HG02798 (cell line): ENCODE data around the gene NSG1.

Source experiments
- ATAC-seq: cut with Tn5 transposase; IDR thresholded peaks from one replicate; pipeline ENCODE4 v1.9.1; 2021; ENCODE audit warnings: mild to moderate bottlenecking; ENCODE audit not compliant: unreplicated experiment, poor library complexity

NSG1 gene

DNA sequence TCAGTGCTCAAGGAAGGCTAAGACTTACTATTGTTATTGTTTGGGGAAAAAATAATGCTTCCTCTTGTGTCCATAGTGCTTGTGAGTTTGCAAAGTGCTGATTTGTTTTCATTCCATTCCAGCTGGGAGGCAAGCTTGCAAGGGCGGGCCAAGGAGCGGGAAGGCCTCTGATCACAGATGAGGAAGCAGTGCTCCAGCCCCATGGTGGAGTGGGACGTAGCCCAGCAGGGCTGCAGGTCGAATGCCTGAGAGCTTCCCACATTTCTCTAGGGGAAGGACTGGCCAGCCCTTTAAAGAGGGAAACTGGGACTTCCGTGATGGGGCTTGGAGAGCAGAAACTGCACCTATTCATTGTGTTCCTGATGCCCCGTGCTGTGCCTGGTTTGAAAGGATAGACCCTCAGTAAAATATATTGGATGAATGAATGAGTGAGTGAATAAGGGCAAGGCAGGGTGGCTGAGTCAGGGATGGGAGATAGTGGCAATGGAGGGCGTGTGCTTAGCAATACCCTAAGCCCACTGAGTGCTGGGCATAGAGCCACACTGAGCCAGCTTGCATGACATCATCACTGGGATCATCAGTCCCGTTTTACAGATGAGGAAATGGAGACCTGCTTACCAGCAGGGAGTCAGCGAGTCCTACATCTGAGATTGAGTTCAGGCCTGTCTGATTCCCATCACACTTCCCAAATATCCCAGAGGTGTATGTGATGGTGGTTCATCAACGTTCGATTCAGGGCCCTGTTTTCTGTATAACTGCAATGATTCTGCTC is 17.9 kb upstream of the NSG1 start:
- no peak for ATAC-seq

DNA sequence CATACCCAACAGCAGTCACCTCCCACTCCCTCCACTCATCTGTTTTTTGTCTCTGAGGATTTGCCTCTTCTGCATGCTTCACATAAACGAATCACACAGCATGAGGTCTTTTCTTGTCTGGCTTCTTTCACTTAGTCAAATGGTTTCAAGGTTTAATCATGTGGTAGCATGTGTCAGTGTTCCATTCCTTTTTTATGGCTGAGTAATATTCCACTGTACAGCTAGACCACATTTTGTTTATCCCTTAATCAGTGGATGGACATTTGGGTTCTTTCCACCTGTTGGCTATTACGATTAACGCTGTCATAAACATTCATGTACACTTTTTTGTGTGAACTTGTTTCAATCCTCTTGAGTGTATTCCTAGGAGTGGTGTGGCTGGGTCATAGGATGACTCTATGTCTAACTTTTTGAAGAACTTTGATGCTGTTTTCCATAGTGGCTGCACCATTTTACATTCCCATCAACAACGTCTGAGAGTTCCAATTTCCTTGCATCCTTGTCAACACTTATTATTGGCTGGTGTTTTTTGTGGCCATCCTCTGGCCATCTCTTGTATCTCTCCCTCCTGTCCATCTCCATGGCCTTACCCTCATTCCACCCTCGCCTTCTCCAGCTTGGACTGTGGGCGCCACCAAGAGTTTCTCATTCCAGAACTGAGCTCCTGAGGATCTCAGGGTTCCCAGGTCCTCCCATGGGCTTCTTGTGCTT is 12.4 kb upstream of the NSG1 start:
- no peak for ATAC-seq

DNA sequence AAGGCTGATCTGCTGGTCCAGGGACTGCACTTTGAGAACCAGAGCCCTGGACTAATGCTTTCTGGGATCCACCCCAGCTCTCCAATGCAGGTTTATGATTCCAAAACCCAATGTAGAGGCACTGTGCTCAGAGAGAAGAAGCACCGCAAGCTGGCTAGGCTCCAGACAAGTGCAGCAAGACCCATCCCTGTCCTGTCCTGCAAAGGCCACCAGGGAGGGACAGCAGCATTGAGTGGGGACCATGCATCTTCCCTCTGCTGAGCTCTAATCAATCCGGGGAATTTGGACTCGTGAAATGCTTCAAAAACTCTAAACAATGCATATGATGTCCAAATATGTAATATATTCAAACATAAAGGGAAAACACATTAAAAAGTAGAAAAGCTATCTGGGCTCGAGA is 10.8 kb upstream of the NSG1 start:
- no peak for ATAC-seq

DNA sequence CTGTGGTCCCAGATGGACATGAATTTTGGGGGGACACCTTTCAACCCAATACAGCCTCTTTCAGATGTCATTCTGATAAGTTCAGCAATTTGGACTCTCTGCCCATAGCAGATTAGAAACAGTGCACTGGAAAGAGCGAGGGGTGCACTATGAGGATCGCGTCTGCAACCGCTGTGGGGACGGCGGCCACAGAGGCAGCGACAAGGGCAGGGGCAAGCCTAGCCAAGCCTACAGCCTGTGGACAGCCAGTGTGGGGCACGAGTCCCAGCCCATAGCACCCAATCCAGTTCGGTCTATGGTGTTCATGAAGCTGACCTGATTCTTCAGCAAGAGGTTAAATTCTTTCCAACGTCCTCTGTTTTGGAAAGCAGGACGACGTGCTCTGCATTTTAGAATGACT is 9.7 kb upstream of the NSG1 start:
- ATAC-seq, result no peak

DNA sequence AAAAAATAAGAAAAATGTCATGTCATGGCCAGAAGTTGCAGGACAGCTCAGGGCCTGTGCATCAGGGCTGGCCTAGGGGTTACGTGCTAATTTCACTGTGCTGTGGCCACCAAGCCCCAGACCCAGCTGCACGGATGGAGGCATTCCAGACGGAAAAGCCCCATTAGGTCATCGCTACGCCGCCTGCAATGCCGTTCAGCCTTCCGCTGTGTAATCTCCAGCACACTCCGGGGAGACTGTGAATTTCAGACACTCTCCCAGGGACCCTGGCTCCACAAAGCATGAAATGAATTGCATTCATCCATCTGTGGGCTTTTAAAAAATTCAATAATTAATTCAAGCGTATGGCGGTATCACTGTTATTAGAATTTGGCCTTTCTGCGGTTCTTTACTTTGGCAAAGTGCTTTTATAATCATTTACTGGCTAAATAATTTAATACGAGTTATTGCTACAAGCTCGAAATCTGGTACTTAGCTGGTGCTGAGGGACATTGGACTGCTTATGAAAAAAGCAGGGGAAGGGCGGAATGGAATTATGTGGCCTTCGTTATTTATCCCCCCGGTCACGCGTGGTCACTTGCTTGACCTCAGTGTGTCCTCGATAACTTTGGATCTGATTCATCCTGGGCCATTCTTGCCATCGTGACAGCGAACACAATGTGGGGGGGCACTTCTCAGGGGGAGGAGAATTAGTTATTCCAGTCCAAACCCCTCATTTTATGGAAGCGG is 9.0 kb upstream of the NSG1 start:
- ATAC-seq, result no peak

DNA sequence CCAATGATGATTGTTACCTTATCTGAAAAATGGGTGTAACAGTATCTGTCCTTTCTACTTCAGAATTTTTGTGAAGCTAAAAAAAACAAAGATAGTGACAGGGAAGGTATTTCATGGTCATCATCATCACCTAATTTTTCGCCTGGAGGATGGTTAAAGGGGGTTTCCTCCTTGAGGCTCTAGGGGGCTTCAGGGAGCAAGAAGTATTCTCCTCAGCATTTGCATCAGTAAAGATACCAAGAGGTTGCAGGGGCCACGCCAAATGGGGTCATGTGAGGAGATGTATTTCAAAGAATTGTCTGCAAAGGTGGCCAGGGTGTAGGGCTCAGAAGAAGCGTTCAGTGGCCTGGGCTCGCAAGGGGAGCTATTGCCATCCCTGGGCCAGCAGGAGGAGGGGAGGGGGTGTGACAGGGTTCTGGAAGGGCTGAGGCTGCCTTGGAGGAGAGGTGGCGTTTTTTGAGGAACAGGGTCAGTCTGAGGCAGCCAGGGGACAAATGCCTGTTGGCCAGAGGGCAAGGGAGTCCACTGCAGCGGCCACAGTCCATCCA is 7.3 kb upstream of the NSG1 start:
- no peak for ATAC-seq

DNA sequence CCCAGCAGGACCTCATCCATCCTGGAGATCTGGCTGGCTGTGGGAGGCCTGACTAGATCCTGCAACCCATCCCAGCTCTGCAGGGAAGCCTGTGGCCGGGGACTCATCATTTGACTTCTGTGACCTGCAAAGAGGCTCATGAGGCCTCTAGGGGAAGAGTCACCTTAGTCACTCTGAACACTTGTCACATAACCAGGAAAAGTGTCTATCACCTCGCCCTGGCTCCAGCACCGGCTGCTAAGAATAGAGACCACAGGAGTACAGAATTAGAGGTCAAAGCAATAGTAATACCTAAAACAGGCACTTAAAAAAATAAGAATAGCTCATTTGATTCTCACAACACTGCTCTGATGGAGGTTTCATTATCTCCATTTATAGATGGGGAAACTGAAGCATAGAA is 3.8 kb upstream of the NSG1 start:
- no peak for ATAC-seq

DNA sequence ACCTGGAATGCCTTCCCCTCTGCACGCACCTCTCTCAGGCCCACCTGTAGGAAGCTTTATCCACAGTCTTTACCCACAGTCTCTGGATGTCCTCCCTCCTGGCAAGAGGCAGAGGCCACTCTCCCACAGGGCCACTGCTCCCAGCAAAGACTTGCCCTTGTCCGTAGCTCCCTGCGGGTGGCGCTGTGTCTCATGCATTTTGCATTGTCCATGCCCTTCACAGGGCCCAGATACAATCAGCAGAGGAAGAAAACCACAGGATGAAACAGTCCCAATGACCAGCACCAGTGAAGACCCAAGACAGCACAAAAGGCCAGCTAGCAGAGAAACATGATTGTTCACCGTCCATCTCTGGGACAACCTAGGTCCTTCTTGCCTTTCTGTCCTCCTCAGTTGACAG is 2.1 kb upstream of the NSG1 start:
- ATAC-seq, result no peak

DNA sequence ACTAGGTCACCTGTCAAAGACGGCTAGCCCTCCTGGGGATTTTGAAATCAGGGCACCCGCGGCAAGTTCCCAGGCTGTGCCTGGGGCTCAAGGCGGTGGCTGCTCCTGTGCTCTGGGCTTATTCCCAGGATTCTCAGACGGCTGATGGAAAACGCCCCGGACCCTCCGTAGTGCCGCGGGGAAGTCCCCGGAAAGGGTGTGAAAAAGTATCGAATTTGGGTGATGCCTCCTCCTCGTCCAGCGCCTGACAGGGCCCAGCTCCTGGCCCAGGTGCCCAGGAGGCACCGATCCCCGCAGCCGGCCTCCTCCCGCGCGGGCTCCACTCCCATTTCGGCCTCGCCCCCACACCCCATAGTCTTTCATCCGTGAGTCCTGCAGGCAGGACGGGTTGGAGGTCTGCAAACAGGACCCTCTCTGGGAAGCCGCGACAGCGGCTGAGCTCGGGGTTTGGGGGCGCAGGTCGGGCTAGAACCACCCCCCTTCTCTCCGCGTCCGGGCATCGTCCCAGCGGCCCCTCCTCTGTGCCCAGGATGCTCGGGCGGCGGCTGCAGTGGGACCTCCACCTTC is 1.1 kb upstream of the NSG1 start:
- no peak for ATAC-seq

DNA sequence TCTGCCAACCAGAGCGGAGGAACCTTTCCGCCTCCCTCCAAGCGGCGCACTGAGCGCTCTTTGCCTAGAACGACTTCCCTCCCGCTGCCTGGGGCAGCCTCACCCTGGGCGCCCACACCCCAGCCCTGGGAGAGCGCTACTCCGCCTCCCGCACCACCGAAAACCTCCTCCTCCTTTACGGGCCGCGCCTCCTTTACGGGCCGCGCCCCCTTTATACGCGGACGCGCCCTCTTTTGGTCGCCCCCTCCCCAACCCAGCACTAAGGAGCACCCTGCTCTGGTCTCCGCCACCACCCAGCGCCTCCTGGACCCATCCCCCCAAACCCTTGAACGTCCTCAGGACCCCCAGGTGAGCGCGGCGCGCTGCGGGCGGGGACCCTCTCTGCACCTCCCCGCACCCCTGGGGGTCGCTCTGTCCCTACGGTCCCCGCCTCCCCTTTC is 586 bp upstream of the NSG1 start:
- ATAC-seq, result no peak

DNA sequence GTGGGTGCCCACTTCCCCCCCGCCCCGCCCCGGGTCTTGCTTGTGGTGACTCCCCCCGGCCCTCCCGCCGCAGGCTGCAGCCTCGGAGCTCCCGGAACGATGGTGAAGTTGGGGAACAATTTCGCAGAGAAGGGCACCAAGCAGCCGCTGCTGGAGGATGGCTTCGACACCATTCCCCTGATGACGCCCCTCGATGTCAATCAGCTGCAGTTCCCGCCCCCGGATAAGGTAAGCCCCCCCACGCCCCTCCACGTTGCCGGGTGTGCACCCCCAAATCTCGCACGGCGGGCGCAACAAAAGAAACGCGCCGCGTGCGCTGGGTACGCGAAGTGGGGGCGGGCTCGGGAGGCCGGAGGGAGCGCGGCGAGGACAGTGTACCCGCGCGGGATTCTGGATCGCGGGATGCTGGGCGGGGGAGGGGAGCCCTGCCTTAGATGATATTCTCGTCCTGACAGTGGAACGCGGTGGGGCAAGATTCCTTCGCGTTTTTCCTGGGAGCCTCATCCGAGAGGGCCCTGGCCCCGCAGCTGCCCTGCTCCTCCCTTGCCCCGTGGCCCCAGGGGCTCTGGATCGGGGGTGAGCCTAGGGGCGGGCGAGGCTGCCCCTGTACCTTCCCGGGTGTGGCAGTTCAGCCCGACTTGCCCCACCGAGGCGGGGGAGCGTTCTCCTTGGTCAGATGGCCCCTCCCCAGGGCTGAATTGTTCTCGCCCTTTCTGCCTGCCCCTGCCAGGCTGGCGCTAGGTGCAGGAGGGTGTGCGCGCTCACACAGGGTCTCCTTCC is 819 bp downstream of the NSG1 start:
- ATAC-seq, result no peak

DNA sequence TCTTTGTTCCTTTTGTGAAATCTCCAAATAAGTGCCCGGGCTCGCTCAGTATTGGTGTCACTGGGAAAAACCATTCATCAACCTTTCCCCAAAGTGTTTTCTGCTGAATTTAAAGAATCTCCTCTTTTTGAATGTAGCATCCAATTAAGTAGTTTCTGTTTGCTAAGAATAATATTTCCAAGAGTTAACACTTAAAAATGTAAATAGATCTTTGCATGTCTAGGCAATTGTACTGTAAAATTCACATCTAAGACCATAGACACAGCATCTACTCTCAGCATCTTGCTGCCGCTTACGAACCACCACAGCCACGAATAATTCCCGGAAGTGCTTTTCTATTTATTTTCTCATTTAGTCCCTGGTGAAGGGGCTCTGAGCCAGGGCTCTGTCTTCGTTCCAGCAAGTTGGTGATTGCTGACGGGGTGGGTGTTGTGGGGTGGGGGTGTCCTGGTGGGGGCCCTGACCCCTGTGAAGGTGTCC is 1.4 kb downstream of the NSG1 start:
- no peak for ATAC-seq

DNA sequence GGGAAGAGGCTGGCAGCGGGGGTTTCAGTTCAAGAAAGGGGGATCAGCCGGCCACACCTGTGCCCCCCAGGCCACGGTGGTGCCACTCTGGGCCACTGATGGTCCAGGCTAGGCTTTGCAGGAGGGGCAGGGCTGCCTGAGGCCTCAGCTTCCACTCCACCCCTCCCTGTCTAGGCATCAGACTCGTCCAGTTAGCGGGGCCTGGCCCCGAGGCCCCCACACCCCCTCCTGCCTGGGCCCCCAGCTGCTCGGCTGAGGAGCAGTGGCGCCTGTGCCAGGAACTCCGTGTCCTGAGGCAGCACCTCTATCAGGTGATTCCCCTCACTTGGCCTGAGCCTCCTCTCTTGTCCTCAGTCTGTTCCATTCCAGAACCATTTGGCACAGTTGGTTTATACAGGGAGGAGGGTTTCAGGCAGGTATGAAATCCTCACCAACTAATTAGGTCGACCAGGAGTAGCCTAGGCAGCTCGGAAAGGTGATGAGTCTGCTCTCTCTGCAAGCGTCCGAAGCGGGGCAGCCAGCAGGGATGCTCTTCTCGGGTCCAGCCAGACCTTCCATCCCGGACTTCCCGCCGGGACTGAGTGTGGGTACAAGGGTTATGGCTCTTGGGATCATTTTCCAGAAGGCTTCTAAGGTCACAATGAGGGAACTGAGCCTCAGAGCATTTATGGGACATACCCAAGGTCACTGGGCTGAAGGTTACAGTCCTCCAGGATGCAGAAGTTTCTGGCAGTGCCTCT is 2.1 kb downstream of the NSG1 start:
- no peak for ATAC-seq

DNA sequence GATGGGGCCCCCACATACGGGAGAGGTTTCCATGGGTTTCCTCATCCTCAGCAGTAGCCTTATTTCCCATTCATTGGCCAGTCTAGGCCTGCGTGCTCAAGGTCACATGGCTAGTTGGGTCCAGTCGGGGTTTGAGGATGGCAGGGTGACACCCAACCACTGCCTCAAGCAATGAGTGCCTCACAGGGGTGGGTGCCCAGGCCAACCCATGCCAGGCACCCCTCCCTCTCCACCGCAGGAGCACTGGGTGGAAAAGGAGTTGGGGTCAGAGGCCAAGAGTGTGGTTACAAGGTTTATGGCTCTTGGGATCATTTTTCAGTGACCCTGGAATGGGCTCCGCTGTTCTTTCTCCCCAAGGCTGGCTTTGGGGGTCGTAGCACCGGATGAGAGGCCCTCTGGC is 3.1 kb downstream of the NSG1 start:
- ATAC-seq, result no peak

DNA sequence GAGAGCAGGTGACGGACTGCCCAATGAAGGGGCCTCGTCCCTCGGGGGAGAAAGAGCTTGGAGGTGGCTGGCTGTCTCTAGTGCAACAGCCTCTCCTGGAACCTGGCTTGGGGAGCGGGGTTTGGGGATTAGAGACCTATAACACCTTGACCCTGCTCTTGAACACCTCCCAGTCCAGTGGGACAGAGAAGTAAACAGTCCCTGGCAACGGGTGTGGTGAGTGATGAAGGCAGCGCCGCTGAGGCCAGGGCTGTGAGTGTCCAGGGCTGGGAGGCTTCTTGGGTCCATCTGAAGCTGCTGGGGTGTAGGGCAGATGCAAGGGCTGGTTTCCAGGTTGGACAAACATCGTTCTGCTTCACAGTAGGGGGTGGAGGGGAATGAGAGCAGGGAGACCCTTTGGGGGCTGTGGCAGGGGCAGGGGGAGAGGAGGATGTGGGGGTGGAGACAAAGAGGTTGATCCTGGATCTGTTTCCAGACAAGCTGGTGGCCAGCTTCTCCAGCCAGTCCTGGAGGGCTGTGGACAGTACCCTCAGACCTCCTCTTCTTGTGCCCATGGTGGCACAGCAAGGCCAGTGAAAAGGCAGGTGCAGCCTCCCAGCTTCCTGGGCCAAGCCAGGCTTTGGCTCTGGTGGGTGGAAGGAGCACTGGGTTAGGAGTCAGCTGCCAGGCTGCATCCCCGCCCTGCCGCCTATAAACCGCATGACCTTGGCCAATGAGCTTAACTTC is 3.8 kb downstream of the NSG1 start:
- ATAC-seq, result no peak

DNA sequence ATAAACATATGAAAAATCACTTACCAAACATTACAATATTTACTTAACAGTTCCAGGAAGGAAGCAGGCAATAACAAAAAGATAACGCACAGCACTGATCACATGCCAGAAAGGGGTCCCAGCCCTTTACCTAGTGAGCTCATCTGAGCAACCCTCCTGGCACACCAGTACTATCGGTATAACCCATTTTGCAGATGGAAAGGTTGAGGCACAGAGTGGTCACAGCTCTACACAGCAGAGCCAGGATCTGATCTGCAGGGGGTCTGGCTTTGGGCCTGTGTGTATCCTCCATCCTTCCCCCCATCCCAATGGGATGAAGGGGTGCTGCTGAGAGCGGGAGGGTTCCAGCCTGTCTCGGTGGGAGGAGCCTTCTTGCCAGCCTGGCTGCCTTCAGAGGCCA is 5.0 kb downstream of the NSG1 start:
- no peak for ATAC-seq

DNA sequence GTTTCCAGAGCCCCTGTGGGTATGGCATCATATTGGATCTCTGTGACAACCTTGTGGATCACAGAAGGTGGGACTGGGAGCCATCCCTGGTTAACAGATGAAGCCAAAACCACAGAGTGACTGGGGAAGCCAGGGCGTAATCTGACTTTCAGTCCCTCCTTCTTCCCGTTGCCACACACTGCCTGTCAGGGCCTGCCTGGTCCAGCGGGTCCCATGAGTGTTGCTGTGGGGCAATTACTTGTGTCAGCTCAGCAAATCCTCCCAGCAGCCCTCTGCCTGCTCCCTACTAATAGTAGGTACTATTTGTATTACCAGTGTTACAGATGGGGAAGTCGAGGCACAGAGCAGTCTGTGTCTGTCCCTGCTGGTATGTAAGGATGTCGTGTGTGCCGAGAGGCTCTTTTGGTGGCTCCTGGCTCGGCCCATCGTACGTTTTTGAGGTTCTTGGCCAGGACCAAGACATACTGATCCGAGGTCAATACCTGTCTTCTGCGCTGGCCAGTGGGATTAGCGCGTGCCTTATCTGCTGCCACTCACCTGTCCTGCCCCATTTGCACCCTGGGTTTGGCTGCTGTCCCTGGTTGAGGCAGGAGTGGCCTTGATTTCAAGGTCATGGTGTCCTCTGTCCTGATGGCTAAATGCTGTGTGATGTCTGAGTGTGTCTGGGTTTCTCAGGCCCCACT is 5.7 kb downstream of the NSG1 start:
- no peak for ATAC-seq

DNA sequence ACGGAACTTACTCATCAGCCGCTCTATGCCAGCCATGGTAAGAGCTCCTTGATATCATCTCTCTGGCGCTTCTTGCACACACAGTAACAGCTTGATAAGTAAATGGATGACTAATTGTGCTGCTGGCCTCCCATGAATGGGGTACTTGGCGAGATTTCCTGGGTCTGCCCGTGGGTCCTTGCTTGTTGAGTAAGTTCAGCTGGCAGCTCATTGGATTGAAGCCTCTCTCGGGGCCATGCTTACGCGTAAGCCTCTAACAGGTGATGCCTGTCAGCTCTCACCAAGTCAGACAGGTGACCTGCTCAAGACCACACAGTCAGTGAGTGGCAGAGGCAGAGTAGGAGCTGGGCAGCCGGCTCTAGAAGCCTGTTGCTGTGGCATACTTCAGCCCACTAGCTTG is 7.7 kb downstream of the NSG1 start:
- ATAC-seq, result no peak
